Left lobe of liver (tissue), 1 donor: ENCODE results near the gene CASP14. TPM values are rescaled to one million over a fixed set of nuclear protein-coding genes. Genes with fewer than 3 reads are reported as not detected.

Experiments used
- total RNA-seq: library from RNA; stranded (reverse); gene quantifications from one replicate; pipeline ENCODE4 v1.2.1, GENCODE V29; 2021
- donor health status: DM: no; HTN: yes; CAD: no.

CASP14 gene
- total RNA-seq, 1 donor from 2014 or later, result not detected

Other genes with a start within 250 kb of the CASP14 start
- not detected for gene OR7A5, start 214.3 kb upstream of the CASP14 start, total RNA-seq
- not detected for gene OR7C1, start 214.3 kb upstream of the CASP14 start, total RNA-seq
- gene OR7A10, start 200.6 kb upstream of the CASP14 start, total RNA-seq, result not detected
- not detected for gene OR7A17, start 163.3 kb upstream of the CASP14 start, total RNA-seq
- not detected for gene OR7C2, start 108.0 kb upstream of the CASP14 start, total RNA-seq
- not detected for gene SLC1A6, start 69.6 kb upstream of the CASP14 start, total RNA-seq
- gene OR1I1, start 32.7 kb downstream of the CASP14 start, total RNA-seq, result not detected
- gene SYDE1, start 57.9 kb downstream of the CASP14 start, total RNA-seq, result 3.4 TPM
- 4.6 TPM for gene NOTCH3, start 151.5 kb downstream of the CASP14 start, total RNA-seq
- gene EPHX3, start 183.0 kb downstream of the CASP14 start, total RNA-seq, result 0.15 TPM